HG02759 (cell line): ENCODE data around the gene PILRB.

ENCODE experiments used
- ATAC-seq: cut with Tn5 transposase; IDR thresholded peaks from one replicate; pipeline ENCODE4 v1.9.1; 2021; ENCODE audit warnings: mild to moderate bottlenecking, moderate library complexity; ENCODE audit not compliant: unreplicated experiment

PILRB gene

DNA sequence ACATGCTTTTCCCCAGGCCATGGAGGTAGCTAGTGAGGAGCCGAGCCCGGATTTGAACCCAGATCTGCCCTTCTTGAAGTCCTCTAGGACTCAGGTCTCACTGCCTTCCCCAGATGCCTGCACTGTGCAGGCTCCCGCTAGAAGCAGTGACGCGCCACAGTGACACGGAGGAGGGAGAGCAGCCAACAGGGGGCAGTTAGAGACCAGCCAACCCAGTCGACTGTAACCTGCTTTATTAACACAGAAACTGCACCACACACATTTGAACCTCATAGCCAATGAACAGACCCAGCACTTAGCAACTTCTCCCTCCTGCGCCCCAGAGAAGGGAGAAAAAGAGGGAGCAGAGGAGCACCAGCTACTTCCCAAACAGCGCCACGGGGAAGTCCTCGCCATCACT is 42.7 kb downstream of the PILRB start:
- no peak for ATAC-seq

DNA sequence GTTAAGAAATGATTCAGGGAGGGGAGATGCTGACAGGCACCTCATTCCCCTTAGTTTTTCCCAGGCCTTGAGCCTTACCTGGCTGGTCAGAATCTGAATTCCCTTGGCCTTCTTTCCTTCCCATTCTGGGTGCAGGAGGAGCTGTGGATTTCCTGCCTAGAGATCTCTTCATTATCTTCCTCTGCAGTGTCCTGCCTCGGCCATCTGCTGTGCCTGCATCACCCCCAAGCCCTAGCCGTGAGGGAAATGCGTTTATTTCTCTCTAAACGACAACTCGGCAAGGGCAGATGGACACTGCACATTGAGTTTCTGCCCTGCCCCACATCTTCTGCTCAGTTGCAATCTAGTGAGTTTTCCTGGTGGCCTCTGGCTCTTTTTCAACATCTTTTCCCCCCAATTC is 43.9 kb downstream of the PILRB start:
- ATAC-seq = no peak

DNA sequence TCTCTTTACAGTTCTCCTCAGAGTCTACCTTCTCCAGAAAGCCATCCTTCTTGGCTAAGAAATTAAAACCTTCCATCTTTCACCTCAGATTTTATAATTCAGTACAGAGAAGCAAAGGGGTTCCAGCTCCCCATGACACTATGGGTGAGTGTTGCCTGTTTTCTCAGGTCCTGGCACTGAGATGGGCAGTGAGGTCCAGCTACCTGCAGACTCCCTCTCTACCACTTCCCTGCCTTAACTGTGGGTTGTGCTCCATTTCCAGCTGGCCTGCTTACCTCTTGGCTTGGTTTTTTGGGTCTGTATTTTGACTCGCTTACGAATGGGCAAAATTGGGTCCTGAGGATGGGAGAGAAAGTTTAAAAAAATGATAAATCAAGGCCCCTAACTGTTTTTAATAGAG is 44.3 kb downstream of the PILRB start:
- ATAC-seq = no peak

DNA sequence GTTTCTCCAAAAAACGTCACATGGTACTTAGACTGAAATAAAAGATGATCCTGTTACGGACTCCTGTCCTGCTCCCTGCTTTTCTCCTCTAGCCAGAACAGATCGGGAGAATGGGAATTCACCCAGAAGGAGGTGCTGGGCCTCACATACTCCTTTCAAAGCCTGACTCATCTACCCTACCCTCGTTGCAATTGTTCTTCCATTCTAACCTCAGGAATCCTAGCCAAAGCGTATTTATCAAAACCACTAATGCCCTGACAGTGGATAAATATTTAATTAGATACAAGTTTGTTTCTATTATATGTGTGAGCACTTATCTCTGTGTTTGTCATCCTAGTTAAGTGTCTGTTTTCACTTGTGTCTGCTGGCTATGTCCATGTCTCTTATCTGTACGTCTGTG is 48.9 kb downstream of the PILRB start:
- no peak for ATAC-seq

DNA sequence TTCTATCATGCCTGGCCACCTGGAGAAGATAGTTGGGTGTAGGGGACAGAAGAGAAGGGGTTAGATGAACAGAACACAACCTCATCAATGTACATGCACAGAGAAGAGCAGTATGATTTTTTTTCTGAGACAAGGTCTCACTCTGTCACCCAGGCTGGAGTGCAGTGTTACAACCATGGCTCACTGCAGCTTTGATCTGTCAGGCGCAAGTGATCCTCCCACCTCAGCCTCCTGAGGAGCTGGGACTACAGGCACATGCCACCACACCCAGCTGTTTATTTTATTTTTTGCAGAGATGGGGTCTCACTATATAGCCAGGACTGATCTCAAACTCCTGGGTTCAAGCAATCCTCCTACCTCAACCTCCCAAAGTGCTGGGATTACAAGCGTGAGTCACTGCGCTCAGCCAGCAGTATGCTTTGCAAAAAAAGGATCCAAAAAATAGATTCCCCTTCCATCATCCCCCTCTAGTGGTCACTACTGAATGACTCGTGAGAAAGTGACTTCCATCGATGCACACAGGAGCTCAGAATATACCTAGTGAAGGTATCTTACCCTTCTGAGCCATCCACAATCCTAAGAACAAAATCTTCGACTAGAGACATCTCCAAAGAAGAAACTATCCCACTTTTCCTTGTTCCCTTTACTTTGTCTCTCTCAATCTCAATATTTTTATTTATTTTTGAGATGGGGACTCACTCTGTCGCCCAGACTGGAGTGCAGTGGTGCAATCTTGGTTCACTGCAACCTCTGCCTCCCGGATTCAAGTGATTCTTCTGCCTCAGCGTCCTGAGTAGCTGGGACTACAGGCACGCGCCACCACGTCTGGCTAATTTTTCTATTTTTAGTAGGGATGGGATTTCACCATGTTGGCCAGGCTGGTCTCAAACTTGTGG is 49.6 kb downstream of the PILRB start:
- ATAC-seq = peak; percentile 57

DNA sequence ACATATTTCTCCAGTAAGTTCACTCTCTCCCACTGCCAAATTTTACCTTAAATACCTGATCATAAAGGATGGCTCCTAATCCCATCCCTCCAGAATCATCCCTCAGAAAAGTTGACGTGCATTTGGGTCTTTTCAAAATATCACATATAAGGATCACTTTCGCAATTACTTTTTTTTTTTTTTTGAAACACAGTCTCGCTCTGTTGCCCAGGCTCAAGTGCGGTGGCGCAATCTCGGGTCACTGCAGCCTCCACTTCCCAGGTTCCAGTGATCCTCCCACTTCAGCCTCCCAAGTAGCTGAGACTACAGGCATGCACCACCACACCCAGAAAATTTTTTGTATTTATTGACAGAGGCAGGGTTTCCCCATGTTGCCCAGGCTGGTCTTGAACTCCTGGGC is 53.2 kb downstream of the PILRB start:
- ATAC-seq = no peak

DNA sequence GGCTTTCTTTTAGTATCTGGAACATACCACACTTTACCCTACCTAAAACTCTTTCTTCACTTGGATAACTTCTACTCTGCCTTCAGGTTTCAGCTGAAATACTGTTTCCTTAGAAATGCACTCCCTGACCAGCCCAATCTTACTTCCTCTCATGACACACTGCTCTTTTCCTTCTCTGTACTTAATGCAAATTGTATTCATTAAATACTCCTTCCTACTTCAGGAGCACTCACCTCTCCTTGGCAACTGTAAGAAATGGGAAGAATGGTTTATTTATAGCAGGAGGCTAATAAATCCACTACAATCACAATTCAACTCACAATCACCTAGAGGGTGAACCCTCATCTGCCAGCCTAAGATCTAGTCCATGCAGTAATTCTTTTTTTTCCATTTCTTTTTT is 55.4 kb downstream of the PILRB start:
- no peak for ATAC-seq

DNA sequence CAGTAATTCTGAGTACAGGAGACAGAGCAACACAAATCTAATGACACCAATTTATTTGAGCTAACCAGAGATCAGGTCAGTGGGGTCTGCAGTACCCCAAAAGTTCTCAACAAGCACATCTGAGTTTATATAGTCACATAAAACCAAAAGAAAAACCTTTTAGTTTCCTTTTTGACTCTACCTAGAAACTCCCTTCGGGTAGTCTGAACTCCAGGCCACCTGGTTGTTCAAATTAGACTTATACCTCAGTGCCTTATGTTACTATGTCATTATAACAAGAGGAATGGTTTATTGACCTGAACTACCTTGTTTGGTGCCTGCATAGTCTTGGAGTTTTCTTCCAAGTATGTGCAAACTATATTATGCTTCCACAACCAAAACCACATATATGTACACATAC is 56.0 kb downstream of the PILRB start:
- ATAC-seq = no peak

DNA sequence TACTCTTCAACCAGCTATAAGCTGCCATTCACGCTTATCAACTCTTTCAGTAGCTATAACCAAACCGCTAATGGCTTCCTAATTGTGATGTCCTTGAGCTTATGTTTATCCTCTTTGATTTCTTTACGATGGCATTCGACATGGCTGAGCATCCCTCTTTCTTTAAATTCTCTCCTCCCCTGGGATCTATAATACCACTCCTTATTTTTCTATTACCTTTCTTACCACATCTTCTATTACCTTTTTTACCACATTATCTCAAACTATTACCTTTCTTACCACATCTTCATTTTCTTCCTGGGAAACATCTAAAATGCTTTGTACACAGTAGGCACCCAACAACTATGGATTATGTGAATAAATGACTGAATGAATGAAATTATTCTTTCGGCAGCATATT is 57.5 kb downstream of the PILRB start:
- no peak for ATAC-seq
